BLaER1 treated with 17β-estradiol and CSF1 and Interleukin-3, amounts not matched to agents 10 nM and 100 nM (cell line): Measurements from ENCODE around the gene CDH1.
A peak's percentile ranks its signal among the peaks of the same experiment; 100 is the strongest.

Source experiments
- H3K27ac ChIP-seq, 11 experiments: shearing (Covaris generic); formaldehyde crosslinking; 2 replicates each; pipeline ENCODE4 v1.8.1; 2022
- H3K27me3 ChIP-seq, 11 experiments: shearing (Covaris generic); formaldehyde crosslinking; 2 replicates each; pipeline ENCODE4 v1.8.1; 2022
- H3K36me3 ChIP-seq, 11 experiments: shearing (Covaris generic); formaldehyde crosslinking; 2 replicates each; pipeline ENCODE4 v1.8.1; 2022
- H3K4me1 ChIP-seq, 10 experiments: shearing (Covaris generic); formaldehyde crosslinking; 2 replicates each; pipeline ENCODE4 v1.8.1; 2022
- H3K4me2 ChIP-seq, 11 experiments: shearing (Covaris generic); formaldehyde crosslinking; 2 replicates each; pipeline ENCODE4 v1.8.1; 2022
- H3K4me3 ChIP-seq, 10 experiments: shearing (Covaris generic); formaldehyde crosslinking; 2 replicates each; pipeline ENCODE4 v1.8.1; 2022
- H3K9ac ChIP-seq, 11 experiments: shearing (Covaris generic); formaldehyde crosslinking; 2 replicates each; pipeline ENCODE4 v1.8.1; 2022
- H3K9me3 ChIP-seq, 11 experiments: shearing (Covaris generic); formaldehyde crosslinking; replicated peaks in 1 of 11; 2 replicates each; pipeline ENCODE4 v1.8.1; 2022
- H4K20me1 ChIP-seq, 11 experiments: shearing (Covaris generic); formaldehyde crosslinking; 2 replicates each; pipeline ENCODE4 v1.8.1; 2022
- Cebpa-rat ChIP-seq, 11 experiments: shearing (Covaris generic); IDR thresholded peaks; 2 replicates each; pipeline ENCODE4 v1.8.1; 2022

Gene CDH1

GRCh38 chr16:68800257-68800875, 63.3 kb downstream of the CDH1 start:
- Histone ChIP-seq H3K27me3 (no peaks in the 10 kb centered on the region), H3K27ac (peak overlapping the region in 1 of 11 experiments; percentile 40; a peak in 1 of 22 replicates), H3K9me3 (no peaks in the 10 kb centered on the region), H3K36me3 (no peaks in the 10 kb centered on the region), H3K4me1 (no peaks in the 10 kb centered on the region), H3K4me2 (no peak overlapping the region), H3K9ac (no peak overlapping the region), H4K20me1 (no peaks in the 10 kb centered on the region), H3K4me3 (no peak overlapping the region)
- TF ChIP-seq Cebpa-rat (IDR thresholded peaks at IDR 0.05): no peak

DNA sequence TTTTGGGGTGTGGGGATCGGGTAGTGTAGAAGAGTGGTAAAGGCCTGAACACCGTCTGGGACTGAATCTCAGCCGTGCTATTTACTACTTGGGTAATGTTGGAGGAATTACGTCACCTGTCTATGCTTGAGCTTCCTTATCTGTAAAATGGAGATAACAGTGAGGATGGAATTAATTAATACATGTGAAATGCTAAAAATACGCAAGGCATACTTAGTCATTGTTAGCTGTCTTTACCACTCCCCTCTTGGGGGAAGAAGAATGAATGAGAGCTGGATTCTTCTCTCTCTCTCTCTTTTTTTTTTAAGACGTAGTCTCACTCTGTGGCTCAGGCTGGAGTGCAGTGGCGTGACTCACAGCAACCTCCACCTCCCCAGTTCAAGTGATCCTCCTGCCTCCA, 65.1 kb downstream of the CDH1 start:
- H3K27me3 ChIP-seq: no peaks in the 10 kb centered on the region
- no peak for TF ChIP-seq Cebpa-rat (IDR thresholded peaks at IDR 0.05)
- no peaks in the 10 kb centered on the region for H4K20me1 ChIP-seq
- H3K4me2 ChIP-seq: no peak overlapping the region
- no peak overlapping the region for H3K9ac ChIP-seq
- H3K36me3 ChIP-seq: no peaks in the 10 kb centered on the region
- H3K27ac ChIP-seq: no peak overlapping the region
- H3K4me1 ChIP-seq: no peaks in the 10 kb centered on the region
- no peaks in the 10 kb centered on the region for H3K9me3 ChIP-seq
- H3K4me3 ChIP-seq: no peak overlapping the region

GRCh38 chr16:68806422-68806821, 69.3 kb downstream of the CDH1 start:
- Histone ChIP-seq H3K9me3 (no peaks in the 10 kb centered on the region), H3K27ac (no peak overlapping the region), H4K20me1 (no peaks in the 10 kb centered on the region), H3K9ac (no peak overlapping the region), H3K4me3 (no peak overlapping the region), H3K4me2 (no peak overlapping the region), H3K4me1 (no peaks in the 10 kb centered on the region), H3K27me3 (no peaks in the 10 kb centered on the region), H3K36me3 (no peaks in the 10 kb centered on the region)
- no peak for TF ChIP-seq Cebpa-rat (IDR thresholded peaks at IDR 0.05)

DNA sequence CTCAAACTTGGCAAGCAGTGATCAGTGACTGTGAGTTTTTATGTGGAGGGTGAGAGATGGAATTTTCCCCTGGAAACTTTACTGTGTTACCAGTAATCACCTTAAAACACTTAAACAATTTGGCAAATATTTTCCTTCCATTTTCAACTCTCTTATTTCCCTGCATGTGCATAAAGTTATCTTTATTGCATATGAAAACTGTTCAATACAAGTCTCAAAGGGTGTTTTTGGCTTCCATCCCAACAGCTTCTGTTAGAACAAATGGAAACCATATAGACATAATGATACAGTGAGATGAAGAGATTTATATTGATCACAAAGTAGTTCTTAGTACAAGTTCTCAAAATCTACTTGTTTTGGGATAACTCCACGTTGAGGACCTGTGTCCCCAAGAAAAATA, 69.9 kb downstream of the CDH1 start:
- H3K36me3 ChIP-seq: no peaks in the 10 kb centered on the region
- no peaks in the 10 kb centered on the region for H4K20me1 ChIP-seq
- no peak for TF ChIP-seq Cebpa-rat (IDR thresholded peaks at IDR 0.05)

DNA sequence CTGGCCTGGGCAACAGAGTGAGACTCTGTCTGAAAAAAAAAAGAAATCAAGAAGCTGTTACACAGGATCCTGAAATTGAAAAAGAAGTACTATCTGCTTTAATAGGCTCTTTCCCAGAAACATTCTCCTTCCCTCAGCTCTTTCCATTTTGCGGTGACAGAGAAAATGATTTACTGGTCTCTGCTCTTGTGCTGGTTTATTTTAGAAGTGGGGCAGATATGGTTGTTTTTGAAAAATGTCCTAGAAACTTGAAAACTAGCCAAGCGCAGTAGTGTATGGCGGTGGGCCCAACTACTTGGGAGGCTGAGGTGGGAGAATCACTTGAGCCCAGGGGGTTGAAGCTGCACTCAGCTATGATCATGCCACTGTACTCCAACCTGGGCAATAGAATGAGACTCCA, 77.4 kb downstream of the CDH1 start:
- Histone ChIP-seq H3K4me3 (no peak overlapping the region), H4K20me1 (no peaks in the 10 kb centered on the region), H3K4me1 (no peaks in the 10 kb centered on the region), H3K4me2 (no peak overlapping the region), H3K27me3 (no peaks in the 10 kb centered on the region), H3K9me3 (peaks cover 0 to 3% (median 0%) of the 10 kb centered on the region in 11 experiments; a peak in 1 of 22 replicates), H3K27ac (no peak overlapping the region), H3K9ac (no peak overlapping the region), H3K36me3 (no peaks in the 10 kb centered on the region)
- TF ChIP-seq Cebpa-rat (IDR thresholded peaks at IDR 0.05): no peak

More for the DNA sequence above, 69.9 kb downstream of the CDH1 start:
- Histone ChIP-seq H3K4me3 (no peak overlapping the region), H3K27ac (no peak overlapping the region), H3K4me1 (no peaks in the 10 kb centered on the region), H3K4me2 (no peak overlapping the region), H3K9ac (no peak overlapping the region), H3K9me3 (no peaks in the 10 kb centered on the region), H3K27me3 (no peaks in the 10 kb centered on the region)

DNA sequence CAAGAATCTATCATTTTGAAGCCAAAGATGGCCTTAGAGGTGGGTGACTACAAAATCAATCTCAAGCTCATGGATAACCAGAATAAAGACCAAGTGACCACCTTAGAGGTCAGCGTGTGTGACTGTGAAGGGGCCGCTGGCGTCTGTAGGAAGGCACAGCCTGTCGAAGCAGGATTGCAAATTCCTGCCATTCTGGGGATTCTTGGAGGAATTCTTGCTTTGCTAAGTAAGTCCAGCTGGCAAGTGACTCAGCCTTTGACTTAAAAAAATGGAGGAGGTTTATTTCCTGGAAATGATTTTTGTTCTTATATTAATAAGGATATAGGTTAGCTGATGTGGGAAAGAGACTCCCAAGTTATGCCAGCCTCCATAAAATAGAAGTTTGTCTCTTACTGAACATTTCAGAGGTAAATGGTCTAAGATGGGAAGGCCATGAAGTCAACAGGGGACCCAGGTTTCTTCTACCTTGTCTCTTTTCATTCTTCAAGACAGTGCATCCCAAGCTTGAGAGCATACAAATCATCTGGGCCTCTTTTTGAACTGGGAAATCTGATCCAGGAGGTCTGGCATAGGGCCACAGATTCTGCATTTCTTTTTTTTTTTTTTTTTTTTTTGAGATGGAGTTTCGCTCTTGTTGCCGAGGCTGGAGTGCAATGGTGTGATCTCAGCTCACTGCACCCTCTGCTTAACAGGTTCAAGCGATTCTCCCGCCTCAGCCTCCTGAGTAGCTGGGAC, 86.5 kb downstream of the CDH1 start:
- Histone ChIP-seq H3K4me2 (no peak overlapping the region), H3K27me3 (no peaks in the 10 kb centered on the region), H3K36me3 (no peaks in the 10 kb centered on the region), H3K4me3 (no peak overlapping the region), H3K4me1 (peaks cover 0 to 4% (median 0%) of the 10 kb centered on the region in 10 experiments; a peak in 3 of 20 replicates), H3K9me3 (peaks cover 0 to 22% (median 16%) of the 10 kb centered on the region in 11 experiments; a peak in 12 of 22 replicates), H4K20me1 (no peaks in the 10 kb centered on the region), H3K9ac (no peak overlapping the region), H3K27ac (no peak overlapping the region)
- TF ChIP-seq Cebpa-rat (IDR thresholded peaks at IDR 0.05): no peak

DNA sequence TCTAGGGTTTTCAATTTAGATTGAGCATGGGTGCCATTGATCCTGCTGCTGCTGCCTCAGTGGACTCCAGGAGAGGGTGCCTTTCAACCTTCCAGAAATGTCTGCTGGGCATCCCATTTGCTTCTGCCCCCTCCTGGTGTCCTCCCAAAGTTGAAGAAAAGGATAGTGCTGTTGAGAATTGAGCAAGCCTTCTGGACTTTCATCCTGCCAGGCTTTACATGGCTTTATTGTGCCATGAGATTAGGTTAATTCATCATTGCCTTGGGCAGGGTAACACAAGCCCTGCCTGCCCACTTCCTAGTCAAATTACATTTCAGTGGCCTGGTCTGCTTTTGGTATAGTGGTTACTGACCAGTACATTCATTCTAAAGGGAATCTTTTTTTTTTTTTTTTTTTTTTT, 88.3 kb downstream of the CDH1 start:
- H3K9me3 ChIP-seq: peaks cover 0 to 22% (median 16%) of the 10 kb centered on the region in 11 experiments; a peak in 12 of 22 replicates
- no peaks in the 10 kb centered on the region for H3K36me3 ChIP-seq
- H3K4me3 ChIP-seq: no peak overlapping the region
- peaks cover 0 to 4% (median 0%) of the 10 kb centered on the region in 10 experiments; a peak in 3 of 20 replicates for H3K4me1 ChIP-seq
- no peak overlapping the region for H3K4me2 ChIP-seq
- no peak for TF ChIP-seq Cebpa-rat (IDR thresholded peaks at IDR 0.05)
- H4K20me1 ChIP-seq: no peaks in the 10 kb centered on the region
- H3K9ac ChIP-seq: no peak overlapping the region
- no peaks in the 10 kb centered on the region for H3K27me3 ChIP-seq
- no peak overlapping the region for H3K27ac ChIP-seq

GRCh38 chr16:68826652-68827051, 89.6 kb downstream of the CDH1 start:
- H3K36me3 ChIP-seq: no peaks in the 10 kb centered on the region
- no peaks in the 10 kb centered on the region for H3K27me3 ChIP-seq
- H3K4me1 ChIP-seq: peaks cover 0 to 11% (median 5%) of the 10 kb centered on the region in 10 experiments; a peak in 11 of 20 replicates
- no peak overlapping the region for H3K27ac ChIP-seq
- no peaks in the 10 kb centered on the region for H4K20me1 ChIP-seq
- H3K9ac ChIP-seq: no peak overlapping the region
- H3K4me3 ChIP-seq: no peak overlapping the region
- peaks cover 0 to 22% (median 16%) of the 10 kb centered on the region in 11 experiments; a peak in 12 of 22 replicates for H3K9me3 ChIP-seq
- TF ChIP-seq Cebpa-rat (IDR thresholded peaks at IDR 0.05): no peak
- H3K4me2 ChIP-seq: no peak overlapping the region

DNA sequence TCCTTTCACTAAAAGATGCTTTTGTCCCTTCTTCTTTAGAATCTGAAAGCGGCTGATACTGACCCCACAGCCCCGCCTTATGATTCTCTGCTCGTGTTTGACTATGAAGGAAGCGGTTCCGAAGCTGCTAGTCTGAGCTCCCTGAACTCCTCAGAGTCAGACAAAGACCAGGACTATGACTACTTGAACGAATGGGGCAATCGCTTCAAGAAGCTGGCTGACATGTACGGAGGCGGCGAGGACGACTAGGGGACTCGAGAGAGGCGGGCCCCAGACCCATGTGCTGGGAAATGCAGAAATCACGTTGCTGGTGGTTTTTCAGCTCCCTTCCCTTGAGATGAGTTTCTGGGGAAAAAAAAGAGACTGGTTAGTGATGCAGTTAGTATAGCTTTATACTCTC, 96.2 kb downstream of the CDH1 start:
- Histone ChIP-seq H3K36me3 (no peaks in the 10 kb centered on the region), H3K4me3 (no peak overlapping the region), H3K9ac (no peak overlapping the region), H3K27ac (no peak overlapping the region), H3K27me3 (no peaks in the 10 kb centered on the region), H3K4me1 (peaks cover 0 to 18% (median 4%) of the 10 kb centered on the region in 10 experiments; a peak in 9 of 20 replicates), H3K9me3 (no peaks in the 10 kb centered on the region), H3K4me2 (no peak overlapping the region), H4K20me1 (no peaks in the 10 kb centered on the region)
- TF ChIP-seq Cebpa-rat (IDR thresholded peaks at IDR 0.05): no peak

GRCh38 chr16:68834550-68834949, 97.5 kb downstream of the CDH1 start:
- H3K4me1 ChIP-seq: peaks cover 0 to 18% (median 4%) of the 10 kb centered on the region in 10 experiments; a peak in 9 of 20 replicates
- TF ChIP-seq Cebpa-rat (IDR thresholded peaks at IDR 0.05): no peak
- no peak overlapping the region for H3K4me2 ChIP-seq
- H3K4me3 ChIP-seq: no peak overlapping the region
- H3K36me3 ChIP-seq: no peaks in the 10 kb centered on the region
- no peaks in the 10 kb centered on the region for H3K9me3 ChIP-seq
- no peaks in the 10 kb centered on the region for H4K20me1 ChIP-seq
- no peaks in the 10 kb centered on the region for H3K27me3 ChIP-seq
- no peak overlapping the region for H3K27ac ChIP-seq
- H3K9ac ChIP-seq: no peak overlapping the region
